BLaER1 treated with 17β-estradiol and CSF1 and Interleukin-3, amounts not matched to agents 10 nM and 100 nM (cell line): Measurements from ENCODE around the gene SERPINF2.
A peak's percentile ranks its signal among the peaks of the same experiment; 100 is the strongest.
"Not testable (repeated sequence)": the region's sequence is repeated elsewhere in the genome, so short reads cannot be mapped to it uniquely, and the experiment has no call there.

ENCODE experiments used
- H3K27ac ChIP-seq, 11 experiments: shearing (Covaris generic); formaldehyde crosslinking; 2 replicates each; pipeline ENCODE4 v1.8.1; 2022
- H3K27me3 ChIP-seq, 11 experiments: shearing (Covaris generic); formaldehyde crosslinking; 2 replicates each; pipeline ENCODE4 v1.8.1; 2022
- H3K36me3 ChIP-seq, 11 experiments: shearing (Covaris generic); formaldehyde crosslinking; 2 replicates each; pipeline ENCODE4 v1.8.1; 2022
- H3K4me1 ChIP-seq, 10 experiments: shearing (Covaris generic); formaldehyde crosslinking; 2 replicates each; pipeline ENCODE4 v1.8.1; 2022
- H3K4me2 ChIP-seq, 11 experiments: shearing (Covaris generic); formaldehyde crosslinking; 2 replicates each; pipeline ENCODE4 v1.8.1; 2022
- H3K4me3 ChIP-seq, 10 experiments: shearing (Covaris generic); formaldehyde crosslinking; 2 replicates each; pipeline ENCODE4 v1.8.1; 2022
- H3K9ac ChIP-seq, 11 experiments: shearing (Covaris generic); formaldehyde crosslinking; 2 replicates each; pipeline ENCODE4 v1.8.1; 2022
- H3K9me3 ChIP-seq, 11 experiments: shearing (Covaris generic); formaldehyde crosslinking; replicated peaks in 1 of 11; 2 replicates each; pipeline ENCODE4 v1.8.1; 2022
- H4K20me1 ChIP-seq, 11 experiments: shearing (Covaris generic); formaldehyde crosslinking; 2 replicates each; pipeline ENCODE4 v1.8.1; 2022
- Cebpa-rat ChIP-seq, 11 experiments: shearing (Covaris generic); IDR thresholded peaks; 2 replicates each; pipeline ENCODE4 v1.8.1; 2022

Gene SERPINF2

GRCh38 chr17:1742371-1743087, at the start of gene SERPINF2:
SERPINF2 (plus strand) TSS chr17:1742871; CDS start chr17:1744996, 2,125 bp downstream.
- no peak within 1 kb of the TSS for H3K9ac ChIP-seq

DNA sequence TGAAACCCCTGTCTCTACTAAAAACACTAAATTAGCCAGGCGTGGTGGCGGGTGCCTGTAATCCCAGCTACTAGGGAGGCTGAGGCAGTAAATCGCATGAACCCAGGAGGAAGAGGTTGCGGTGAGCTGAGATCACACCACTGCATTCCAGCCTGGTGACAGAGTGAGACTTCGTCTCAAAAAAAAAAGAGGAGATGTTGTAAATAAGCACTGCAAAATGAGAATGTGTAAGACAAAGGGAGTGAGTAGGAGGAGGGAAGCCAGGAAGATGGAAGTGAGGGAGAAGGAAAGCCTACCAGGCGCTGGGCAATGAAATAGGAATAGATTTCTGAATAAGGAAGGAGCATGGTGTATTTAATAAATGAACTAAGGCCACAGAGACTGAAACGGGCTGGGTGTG, 49.3 kb upstream of the SERPINF2 start:
- no peaks in the 10 kb centered on the region for H3K4me1 ChIP-seq
- H3K27ac ChIP-seq = no peak overlapping the region
- H3K27me3 ChIP-seq = no peaks in the 10 kb centered on the region
- peaks cover 0 to 17% (median 6%) of the 10 kb centered on the region in 11 experiments; a peak in 11 of 22 replicates for H3K9me3 ChIP-seq
- no peak overlapping the region for H3K4me3 ChIP-seq
- no peaks in the 10 kb centered on the region for H4K20me1 ChIP-seq
- TF ChIP-seq Cebpa-rat (IDR thresholded peaks at IDR 0.05) = no peak
- no peak overlapping the region for H3K4me2 ChIP-seq
- no peaks in the 10 kb centered on the region for H3K36me3 ChIP-seq
- H3K9ac ChIP-seq = no peak overlapping the region

More at GRCh38 chr17:1742371-1743087, at the start of gene SERPINF2:
- Histone ChIP-seq H3K36me3 (peaks cover 1 to 10% (median 8%) of the 10 kb centered on the region in 11 experiments; a peak in 18 of 22 replicates), H3K9me3 (no peaks in the 10 kb centered on the region), H4K20me1 (peaks cover 0 to 10% (median 0%) of the 10 kb centered on the region in 11 experiments; a peak in 5 of 22 replicates), H3K27ac (no peak within 1 kb of the TSS), H3K4me2 (no peak within 1 kb of the TSS), H3K4me1 (peaks cover 0 to 11% (median under 1%) of the 10 kb centered on the region in 10 experiments; a peak in 8 of 20 replicates), H3K4me3 (no peak within 1 kb of the TSS), H3K27me3 (no peaks in the 10 kb centered on the region)
- TF ChIP-seq Cebpa-rat (IDR thresholded peaks at IDR 0.05) = no peak

DNA sequence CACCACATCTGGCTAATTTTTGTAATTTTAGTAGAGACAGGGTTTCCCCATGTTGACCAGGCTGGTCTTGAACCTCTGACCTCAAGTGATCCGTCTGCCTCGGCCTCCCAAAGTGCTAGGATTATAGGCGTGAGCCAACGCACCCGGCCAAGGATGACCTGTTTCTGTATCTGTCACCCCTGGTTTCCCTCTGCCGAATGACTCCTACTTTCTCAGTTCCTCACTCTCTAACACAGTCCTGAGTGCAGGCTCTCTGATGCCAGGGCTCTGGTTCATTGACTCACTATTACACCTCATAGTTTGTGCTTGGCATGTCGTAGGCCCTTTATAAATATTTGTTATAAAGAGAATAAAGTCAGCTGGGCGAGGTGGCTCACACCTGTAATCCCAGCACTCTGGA, 47.3 kb upstream of the SERPINF2 start:
- H3K4me2 ChIP-seq = no peak overlapping the region
- H3K4me3 ChIP-seq = no peak overlapping the region
- no peaks in the 10 kb centered on the region for H3K4me1 ChIP-seq
- peaks cover 0 to 17% (median 6%) of the 10 kb centered on the region in 11 experiments; a peak in 11 of 22 replicates for H3K9me3 ChIP-seq
- no peak overlapping the region for H3K27ac ChIP-seq
- no peaks in the 10 kb centered on the region for H3K27me3 ChIP-seq
- H3K36me3 ChIP-seq = no peaks in the 10 kb centered on the region
- TF ChIP-seq Cebpa-rat (IDR thresholded peaks at IDR 0.05) = no peak
- no peak overlapping the region for H3K9ac ChIP-seq
- H4K20me1 ChIP-seq = no peaks in the 10 kb centered on the region

GRCh38 chr17:1697681-1698080, 45.0 kb upstream of the SERPINF2 start:
- Histone ChIP-seq H3K27me3 (no peaks in the 10 kb centered on the region), H3K9ac (no peak overlapping the region), H3K4me3 (no peak overlapping the region), H3K36me3 (no peaks in the 10 kb centered on the region), H3K9me3 (peaks cover 0 to 1% (median 0%) of the 10 kb centered on the region in 11 experiments; a peak in 3 of 22 replicates), H3K4me1 (no peaks in the 10 kb centered on the region), H3K4me2 (no peak overlapping the region), H3K27ac (no peak overlapping the region), H4K20me1 (no peaks in the 10 kb centered on the region)
- TF ChIP-seq Cebpa-rat (IDR thresholded peaks at IDR 0.05) = no peak

- not testable (repeated sequence) for H3K27ac ChIP-seq, H3K4me1 ChIP-seq, H3K9me3 ChIP-seq, H3K9ac ChIP-seq, H3K4me2 ChIP-seq, H3K36me3 ChIP-seq, H3K4me3 ChIP-seq, H3K27me3 ChIP-seq, H4K20me1 ChIP-seq
These were observed 42.8 kb upstream of the SERPINF2 start for GRCh38 chr17:1699891-1700290.

- Histone ChIP-seq H3K4me2 (no peak overlapping the region), H3K27me3 (peaks cover 7 to 37% (median 32%) of the 10 kb centered on the region in 11 experiments)
- TF ChIP-seq Cebpa-rat (IDR thresholded peaks at IDR 0.05) = no peak
These were observed 39.6 kb upstream of the SERPINF2 start for GRCh38 chr17:1703063-1703462.

DNA sequence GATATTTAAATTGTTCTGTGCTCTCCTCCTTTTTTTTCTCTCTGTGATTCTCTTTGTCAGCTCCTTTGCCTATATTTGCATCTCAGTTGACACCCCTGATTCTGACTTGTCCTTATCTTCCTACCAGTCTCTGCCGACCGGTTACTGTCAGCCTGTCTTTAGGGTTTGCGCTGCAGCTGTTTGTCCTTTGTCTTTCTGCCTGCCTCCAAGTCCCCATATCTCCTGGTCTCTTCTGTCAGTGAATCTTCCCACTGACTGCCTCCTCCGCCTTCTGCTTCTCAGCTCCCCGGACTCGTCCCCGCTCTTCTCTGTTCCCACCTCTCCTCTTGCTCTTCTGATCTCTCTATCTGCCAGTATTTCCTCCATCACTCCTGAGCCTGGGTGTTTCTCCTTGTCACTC, 37.7 kb upstream of the SERPINF2 start:
- H3K9ac ChIP-seq = no peak overlapping the region
- H3K4me1 ChIP-seq = peaks cover 0 to 3% (median 2%) of the 10 kb centered on the region in 10 experiments; a peak in 12 of 20 replicates
- no peak overlapping the region for H3K4me2 ChIP-seq
- no peak for TF ChIP-seq Cebpa-rat (IDR thresholded peaks at IDR 0.05)
- peaks cover 0 to 14% (median under 1%) of the 10 kb centered on the region in 11 experiments; a peak in 6 of 22 replicates for H4K20me1 ChIP-seq
- no peak overlapping the region for H3K27ac ChIP-seq
- no peaks in the 10 kb centered on the region for H3K9me3 ChIP-seq
- H3K36me3 ChIP-seq = no peaks in the 10 kb centered on the region; a peak in 1 of 22 replicates
- H3K4me3 ChIP-seq = no peak overlapping the region
- peaks cover 24 to 57% (median 52%) of the 10 kb centered on the region in 11 experiments for H3K27me3 ChIP-seq

More at GRCh38 chr17:1703063-1703462, 39.6 kb upstream of the SERPINF2 start:
- Histone ChIP-seq H3K4me3 (no peak overlapping the region), H3K9ac (no peak overlapping the region), H3K27ac (no peak overlapping the region), H3K4me1 (no peaks in the 10 kb centered on the region), H4K20me1 (peaks cover 0 to 5% (median 0%) of the 10 kb centered on the region in 11 experiments; a peak in 2 of 22 replicates), H3K36me3 (no peaks in the 10 kb centered on the region; a peak in 1 of 22 replicates), H3K9me3 (no peaks in the 10 kb centered on the region)

DNA sequence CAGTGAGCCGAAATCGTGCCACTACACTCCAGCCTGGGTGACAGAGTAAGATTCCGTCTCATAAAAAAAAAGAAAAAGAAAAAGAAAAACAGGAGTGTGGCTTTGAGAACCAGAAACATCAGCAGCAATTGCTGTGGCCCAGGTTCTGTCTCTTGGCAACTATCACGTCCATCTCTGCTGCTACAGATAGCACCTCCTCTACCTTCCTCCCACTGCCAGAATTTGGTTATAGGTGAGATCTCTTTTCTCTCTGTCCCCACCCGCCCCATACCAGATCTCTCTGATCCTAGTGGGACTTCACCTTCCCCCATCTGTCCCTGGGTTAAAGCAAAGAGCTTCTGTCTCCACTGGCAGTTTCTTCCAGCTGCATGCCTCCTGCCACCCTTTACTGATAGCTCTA, 35.6 kb upstream of the SERPINF2 start:
- Histone ChIP-seq H3K27me3 (peaks cover 42 to 78% (median 73%) of the 10 kb centered on the region in 11 experiments), H3K9me3 (no peaks in the 10 kb centered on the region), H3K4me1 (peaks cover 8 to 18% (median 9%) of the 10 kb centered on the region in 10 experiments; a peak in 19 of 20 replicates), H3K9ac (no peak overlapping the region), H3K36me3 (peaks cover 0 to 13% (median 2%) of the 10 kb centered on the region in 11 experiments; a peak in 12 of 22 replicates), H3K27ac (no peak overlapping the region), H4K20me1 (peaks cover 6 to 33% (median 16%) of the 10 kb centered on the region in 11 experiments; a peak in 19 of 22 replicates), H3K4me3 (no peak overlapping the region), H3K4me2 (no peak overlapping the region)
- TF ChIP-seq Cebpa-rat (IDR thresholded peaks at IDR 0.05) = no peak

DNA sequence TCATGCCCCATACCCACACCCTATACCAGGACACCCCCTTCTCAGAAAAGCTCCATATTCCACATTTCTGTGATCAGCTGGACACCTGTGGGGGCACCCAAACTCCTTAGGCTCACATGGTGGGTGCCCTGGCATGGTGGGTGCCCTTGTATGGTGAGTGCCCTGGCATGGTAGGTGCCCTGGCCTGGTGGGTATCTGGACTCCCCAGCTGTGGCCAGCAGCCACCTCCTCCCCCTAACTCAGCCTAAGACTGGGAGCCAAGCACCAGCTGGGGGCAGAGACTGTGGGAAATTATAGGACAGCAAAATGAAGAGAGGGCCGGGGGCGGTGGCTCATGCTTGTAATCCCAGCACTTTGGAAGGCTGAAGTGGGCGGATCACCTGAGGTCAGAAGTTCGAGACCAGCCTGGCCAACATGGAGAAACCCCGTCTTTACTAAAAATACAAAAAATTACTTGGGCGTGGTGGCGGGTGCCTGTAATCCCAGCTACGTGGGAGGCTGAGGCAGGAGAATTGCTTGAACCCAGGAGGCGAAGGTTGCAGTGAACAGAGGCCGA, 33.8 kb upstream of the SERPINF2 start:
- not testable (repeated sequence) for H3K9ac ChIP-seq, H3K27ac ChIP-seq, H3K9me3 ChIP-seq, H3K4me3 ChIP-seq
- Histone ChIP-seq H3K4me1 (peaks cover 8 to 36% (median 12%) of the 10 kb centered on the region in 10 experiments; a peak in 19 of 20 replicates), H3K4me2 (0 out of 22 replicates have a peak overlapping the region, but pooled peaks of 1 of the 11 experiments have one; percentile 29), H3K36me3 (peaks cover 0 to 31% (median 18%) of the 10 kb centered on the region in 11 experiments; a peak in 13 of 22 replicates), H4K20me1 (peaks cover 22 to 50% (median 34%) of the 10 kb centered on the region in 11 experiments), H3K27me3 (peaks cover 60 to 95% (median 90%) of the 10 kb centered on the region in 11 experiments)
